ENCODE results near the gene PSMD8. TPM values are rescaled to one million over a fixed set of nuclear protein-coding genes. Genes with fewer than 3 reads are reported as not detected.
"Not testable (repeated sequence)": the region's sequence is repeated elsewhere in the genome, so short reads cannot be mapped to it uniquely, and the experiment has no call there.

PSMD8 gene
- total RNA-seq, 2 experiments from 2014 or later, result 169 to 238 TPM

- intact Hi-C loops (cut with micrococcal nuclease; ENCODE audit: unreplicated experiment), result no loop called here
- no peak for DNase-seq (ENCODE audit: low spot score)
- POLR2A ChIA-PET, result interaction anchor here (0.6 kb wide), 2 partner anchors 134 to 154 kb away, joined by 3 read pairs; no protein-coding TSS in a partner anchor
Measured at GRCh38 chr19:38425810-38426466, 51.6 kb downstream of the PSMD8 start, which contains the start of gene RASGRP4. Gene RASGRP4 (minus strand): TSS chr19:38426219. CDS start chr19:38426091, 128 bp downstream.

GRCh38 chr19:38427035-38427677 is 52.8 kb downstream of the PSMD8 start:
- POLR2A ChIA-PET; H3K36me3 ChIP-seq (ENCODE audit: insufficient read depth, low read length); H3K4me3 ChIP-seq (ENCODE audit: low read depth, low read length, poor library complexity, severe bottlenecking); H3K9me3 ChIP-seq (ENCODE audit: low read length); H3K9me2 ChIP-seq (ENCODE audit: insufficient read depth, low read length); H3K4me1 ChIP-seq (ENCODE audit: insufficient read depth, low read length, poor library complexity, severe bottlenecking); BruUV-seq (replicated peaks); CTCF ChIA-PET (ENCODE audit: unreplicated experiment); intact Hi-C loops (cut with micrococcal nuclease; ENCODE audit: unreplicated experiment); H3K79me2 ChIP-seq (ENCODE audit: insufficient read depth, low read depth, low read length); H3K27ac ChIP-seq (ENCODE audit: low read depth, low read length, poor library complexity, severe bottlenecking); H4K20me1 ChIP-seq (ENCODE audit: insufficient read depth, low read length); DNase-seq (ENCODE audit: low spot score); H2AFZ ChIP-seq (ENCODE audit: low read length): not testable (repeated sequence)
- H3K4me2 ChIP-seq (ENCODE audit: low read length), result 0 out of 2 replicates have a peak overlapping the region, but pooled peaks have one; percentile 0

More at GRCh38 chr19:38425810-38426466, 51.6 kb downstream of the PSMD8 start, which contains the start of gene RASGRP4:
- Histone ChIP-seq H3K79me2 (ENCODE audit: insufficient read depth, low read depth, low read length) (no peaks in the 10 kb centered on the region), H3K4me3 (ENCODE audit: low read depth, low read length, poor library complexity, severe bottlenecking) (no peak within 1 kb of the TSS), H2AFZ (ENCODE audit: low read length) (no peak within 1 kb of the TSS), H3K27ac (ENCODE audit: low read depth, low read length, poor library complexity, severe bottlenecking) (no peak within 1 kb of the TSS), H3K36me3 (ENCODE audit: insufficient read depth, low read length) (no peaks in the 10 kb centered on the region), H3K9me2 (ENCODE audit: insufficient read depth, low read length) (no peaks in the 10 kb centered on the region), H4K20me1 (ENCODE audit: insufficient read depth, low read length) (no peaks in the 10 kb centered on the region), H3K9me3 (ENCODE audit: low read length) (no peaks in the 10 kb centered on the region), H3K4me1 (ENCODE audit: insufficient read depth, low read length, poor library complexity, severe bottlenecking) (no peaks in the 10 kb centered on the region), H3K4me2 (ENCODE audit: low read length) (0 out of 2 replicates have a peak within 1 kb of the TSS, but pooled peaks have one; percentile 0)
- CTCF ChIA-PET (ENCODE audit: unreplicated experiment), result interaction anchor here (0.6 kb wide), 1 partner anchor 222 kb away, joined by 3 read pairs; the partner anchor contains the start of gene ACTN4
- TF ChIP-seq EZH2phosphoT487 (IDR thresholded peaks at IDR 0.05; ENCODE audit: borderline replicate concordance, low read depth, low read length) (no peak), CTCF (conservative IDR thresholded peaks at IDR 0.05; ENCODE audit: low read length) (no peak)
- BruUV-seq (replicated peaks), result no TSS peak

DNA sequence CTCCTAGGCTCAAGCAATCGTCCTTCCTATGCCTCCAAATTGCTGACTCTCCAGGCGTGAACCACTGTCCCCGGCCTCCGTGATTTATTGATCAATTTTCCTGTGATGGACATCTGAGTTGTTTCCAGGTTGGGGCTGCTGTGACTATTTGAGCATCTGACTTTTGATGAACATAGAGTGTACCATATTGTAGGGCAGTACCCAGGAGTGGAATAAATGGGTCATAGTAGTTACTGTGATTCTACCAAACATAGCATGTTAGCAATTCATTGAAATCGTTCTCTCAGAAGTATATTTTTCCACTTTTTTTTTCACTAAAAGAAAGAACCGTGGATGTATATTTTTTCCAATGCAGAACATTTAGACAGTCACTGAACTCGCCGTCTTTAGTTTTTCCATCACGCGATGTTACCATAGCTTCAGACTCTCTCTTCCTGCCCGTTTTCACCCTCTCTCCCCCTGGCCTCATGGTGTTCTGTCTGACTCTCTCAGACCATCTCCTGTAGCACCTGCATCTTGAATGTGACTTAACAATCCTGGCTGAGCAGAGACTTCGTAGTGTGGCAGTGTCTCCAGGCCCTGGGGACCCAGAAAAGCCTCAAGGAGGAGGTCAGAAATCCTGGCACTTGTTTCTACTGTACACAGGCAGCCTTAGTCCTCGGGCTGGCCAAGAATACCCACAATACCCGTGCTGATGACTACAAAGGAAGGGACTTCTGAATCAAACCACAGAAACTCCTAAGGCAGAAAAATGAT is 54.9 kb downstream of the PSMD8 start:
- Histone ChIP-seq H3K9me2 (ENCODE audit: insufficient read depth, low read length) (no peaks in the 10 kb centered on the region), H2AFZ (ENCODE audit: low read length) (no peak overlapping the region), H3K9me3 (ENCODE audit: low read length) (no peaks in the 10 kb centered on the region), H3K4me1 (ENCODE audit: insufficient read depth, low read length, poor library complexity, severe bottlenecking) (no peaks in the 10 kb centered on the region), H3K36me3 (ENCODE audit: insufficient read depth, low read length) (no peaks in the 10 kb centered on the region), H3K4me2 (ENCODE audit: low read length) (no peak overlapping the region), H4K20me1 (ENCODE audit: insufficient read depth, low read length) (no peaks in the 10 kb centered on the region), H3K4me3 (ENCODE audit: low read depth, low read length, poor library complexity, severe bottlenecking) (no peak overlapping the region), H3K79me2 (ENCODE audit: insufficient read depth, low read depth, low read length) (no peaks in the 10 kb centered on the region), H3K27ac (ENCODE audit: low read depth, low read length, poor library complexity, severe bottlenecking) (no peak overlapping the region)
- ChIA-PET CTCF (ENCODE audit: unreplicated experiment) (no interaction called here), POLR2A (no interaction called here)
- BruUV-seq (replicated peaks), result no TSS peak
- intact Hi-C loops (cut with micrococcal nuclease; ENCODE audit: unreplicated experiment), result no loop called here
- TF ChIP-seq EZH2phosphoT487 (IDR thresholded peaks at IDR 0.05; ENCODE audit: borderline replicate concordance, low read depth, low read length), result no peak
- no peak for TF ChIP-seq CTCF (conservative IDR thresholded peaks at IDR 0.05; ENCODE audit: low read length)
- DNase-seq (ENCODE audit: low spot score), result no peak
